ENCODE data around the gene INPP4B.

- TF ChIP-seq USF1 (IDR thresholded peaks at IDR 0.05; ENCODE audit: borderline replicate concordance, low read depth) (no peak), CHD2 (IDR thresholded peaks at IDR 0.05; ENCODE audit: low read length, partially characterized antibody) (no peak), FOXJ3 (CRISPR knock-in tag; IDR thresholded peaks at IDR 0.05) (no peak), CTCF (IDR thresholded peaks at IDR 0.05) (no peak), NFIC (IDR thresholded peaks at IDR 0.05; ENCODE audit: borderline replicate concordance) (no peak), REST (IDR thresholded peaks at IDR 0.05; ENCODE audit: low read depth, low read length) (no peak), FOXM1 (IDR thresholded peaks at IDR 0.05; ENCODE audit: low read depth) (no peak), POLR2AphosphoS5 (IDR thresholded peaks at IDR 0.05; ENCODE audit: low read depth, low read length) (no peak), JUND (IDR thresholded peaks at IDR 0.05) (no peak), YY1 (IDR thresholded peaks at IDR 0.05; ENCODE audit: low read depth) (no peak), TEAD4 (IDR thresholded peaks at IDR 0.05; ENCODE audit: borderline replicate concordance, insufficient read depth) (no peak)
Observed at GRCh38 chr4:142583708-142584107, 262.4 kb downstream of the INPP4B start.
